Peyer's patch (tissue), 4 donors: Measurements from ENCODE around the gene AHSP.

ENCODE experiments used
- CTCF ChIP-seq, 6 experiments: fragments of 450-650 bp in 4 of 6; fragments of 200-600 bp in 2 of 6; sonication (generic) in 1 of 6; IDR thresholded peaks; one replicate each; pipeline ENCODE4 v1.5.1; 2017 to 2019; ENCODE audit warnings: antibody characterized with exemption in 6 of 6, mild to moderate bottlenecking in 3 of 6, moderate library complexity in 1 of 6
- POLR2A ChIP-seq, 2 donors: fragments of 450-650 bp; IDR thresholded peaks; one replicate each; pipeline ENCODE4 v1.5.1; 2017; ENCODE audit warnings: antibody characterized with exemption in 2 of 2, mild to moderate bottlenecking in 2 of 2, moderate library complexity in 2 of 2

DNA sequence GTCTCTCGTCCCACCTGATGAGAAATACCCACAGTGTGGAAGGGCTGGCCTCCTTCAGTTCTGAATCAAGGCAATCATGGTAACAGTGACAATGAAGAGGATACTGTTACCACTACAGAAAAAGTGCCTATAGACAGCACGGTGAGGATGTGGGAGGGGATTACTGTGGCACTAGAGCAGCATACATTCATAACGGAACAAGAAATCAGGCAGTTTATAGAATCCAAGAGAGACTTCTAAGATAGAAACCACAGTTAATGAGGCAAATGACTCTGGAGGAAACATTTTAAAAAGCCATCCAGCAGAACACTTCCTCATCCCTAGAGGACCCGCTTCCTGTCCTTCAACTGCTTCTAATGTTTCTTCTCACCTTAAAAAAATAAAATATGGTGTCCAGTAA is 22.2 kb upstream of the AHSP start:
- TF ChIP-seq POLR2A (IDR thresholded peaks at IDR 0.05) (no peak), CTCF (IDR thresholded peaks at IDR 0.05) (no peak)
